Activated CD4-positive, alpha-beta T cell treated with anti-CD3 and anti-CD28 coated beads, Interleukin-2, amount 10 ng/mL, durations not matched to agents 24 days and 14 days (primary cell): Measurements from ENCODE around the gene MT1E. TPM values are rescaled to one million over a fixed set of nuclear protein-coding genes. Genes with fewer than 3 reads are reported as not detected.
"Not testable (repeated sequence)": the region's sequence is repeated elsewhere in the genome, so short reads cannot be mapped to it uniquely, and the experiment has no call there.

Experiments used
- DNase-seq: peaks from one replicate; pipeline ENCODE4 v3.0.0; 2022
- H3K27ac Mint-ChIP-seq: one replicate; pipeline ENCODE4 v1.8.0; 2022; ENCODE audit warnings: mild to moderate bottlenecking, mixed read lengths
- H3K27me3 Mint-ChIP-seq: one replicate; pipeline ENCODE4 v1.8.0; 2022; ENCODE audit warnings: mixed read lengths
- H3K36me3 Mint-ChIP-seq: one replicate; pipeline ENCODE4 v1.8.0; 2022; ENCODE audit warnings: low read depth, mild to moderate bottlenecking, mixed read lengths
- H3K4me1 Mint-ChIP-seq: one replicate; pipeline ENCODE4 v1.8.0; 2021; ENCODE audit warnings: mixed read lengths
- H3K4me3 Mint-ChIP-seq: one replicate; pipeline ENCODE4 v1.8.0; 2022; ENCODE audit warnings: mild to moderate bottlenecking, moderate library complexity, mixed read lengths
- H3K9me3 Mint-ChIP-seq: one replicate; pipeline ENCODE4 v1.8.0; 2021; ENCODE audit warnings: mixed read lengths
- intact Hi-C: fragments of 100-400 bp; cut with micrococcal nuclease; formaldehyde crosslinking; loops from one replicate; pipeline ENCODE4 v1.15.1; 2023
- total RNA-seq: library from RNA; stranded (reverse); gene quantifications from 2 replicates; pipeline ENCODE4 v1.2.3, GENCODE V29; 2022

The MT1E gene
- total RNA-seq, 1 donor from 2014 or later: 136 TPM

- intact Hi-C loops: no loop called here
- Mint-ChIP-seq H3K4me3 (no peak overlapping the region), H3K36me3 (no peaks in the 10 kb centered on the region), H3K4me1 (peaks cover 4% of the 10 kb centered on the region), H3K27me3 (peaks cover 34% of the 10 kb centered on the region), H3K9me3 (no peaks in the 10 kb centered on the region), H3K27ac (no peak overlapping the region)
- DNase-seq: no peak
Observed at GRCh38 chr16:56652600-56652999, 27.0 kb downstream of the MT1E start.

GRCh38 chr16:56653218-56653617 is 27.6 kb downstream of the MT1E start:
- H3K4me3 Mint-ChIP-seq: no peak overlapping the region
- intact Hi-C loops: no loop called here
- peaks cover 8% of the 10 kb centered on the region for H3K4me1 Mint-ChIP-seq
- no peaks in the 10 kb centered on the region for H3K9me3 Mint-ChIP-seq
- no peak overlapping the region for H3K27ac Mint-ChIP-seq
- H3K27me3 Mint-ChIP-seq: peaks cover 30% of the 10 kb centered on the region
- no peak for DNase-seq
- no peaks in the 10 kb centered on the region for H3K36me3 Mint-ChIP-seq

DNA sequence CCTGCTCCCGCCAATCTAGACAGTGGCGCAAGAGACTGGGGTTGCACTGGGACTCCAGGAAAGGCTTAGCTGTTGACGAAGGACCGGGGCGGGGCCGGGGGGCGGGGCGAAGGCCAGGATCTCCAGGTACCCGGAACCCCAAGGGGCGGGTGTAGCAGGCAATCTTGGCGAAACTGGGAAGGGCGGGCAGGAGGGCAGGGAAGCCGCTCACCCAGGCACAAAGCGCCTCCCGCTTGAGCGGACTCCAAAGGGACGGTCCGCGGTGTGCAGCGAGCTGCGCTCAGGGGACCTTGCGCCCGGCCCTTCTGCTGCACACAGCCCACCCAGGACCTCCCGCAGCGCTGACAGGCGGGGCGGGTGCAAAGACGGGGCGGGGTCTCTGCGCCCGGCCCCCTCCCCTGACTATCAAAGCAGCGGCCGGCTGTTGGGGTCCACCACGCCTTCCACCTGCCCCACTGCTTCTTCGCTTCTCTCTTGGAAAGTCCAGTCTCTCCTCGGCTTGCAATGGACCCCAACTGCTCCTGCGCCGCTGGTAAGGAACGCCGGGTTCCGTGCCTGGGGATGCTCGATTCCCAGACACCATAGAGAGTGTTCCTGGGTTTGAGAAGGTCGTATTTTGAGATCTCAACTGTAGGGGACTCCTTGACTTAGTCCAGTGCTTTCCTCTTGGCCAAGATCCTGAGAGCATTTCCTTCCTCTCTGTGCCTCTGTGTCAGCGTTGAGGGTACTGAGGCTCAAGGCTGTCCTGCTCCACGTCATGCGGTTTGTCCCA is 32.2 kb downstream of the MT1E start, which contains the start of gene MT1F:
Gene MT1F, plus strand, starts transcription at position 405 of the 772 bp plus-strand sequence. Its CDS starts 100 bp downstream, at position 505.
- Mint-ChIP-seq H3K27ac (peak within 1 kb of the TSS; percentile 85), H3K36me3 (peaks cover 3% of the 10 kb centered on the region), H3K9me3 (no peaks in the 10 kb centered on the region), H3K4me3 (peak within 1 kb of the TSS; percentile 92), H3K27me3 (peaks cover 14% of the 10 kb centered on the region), H3K4me1 (peaks cover 18% of the 10 kb centered on the region)
- DNase-seq: peak; percentile 87
- intact Hi-C loops: loop anchor here (1.0 to 2.0 kb wide), 2 partner anchors 25 to 49 kb away; partner anchors contain the start of genes MT1X and MT2A

DNA sequence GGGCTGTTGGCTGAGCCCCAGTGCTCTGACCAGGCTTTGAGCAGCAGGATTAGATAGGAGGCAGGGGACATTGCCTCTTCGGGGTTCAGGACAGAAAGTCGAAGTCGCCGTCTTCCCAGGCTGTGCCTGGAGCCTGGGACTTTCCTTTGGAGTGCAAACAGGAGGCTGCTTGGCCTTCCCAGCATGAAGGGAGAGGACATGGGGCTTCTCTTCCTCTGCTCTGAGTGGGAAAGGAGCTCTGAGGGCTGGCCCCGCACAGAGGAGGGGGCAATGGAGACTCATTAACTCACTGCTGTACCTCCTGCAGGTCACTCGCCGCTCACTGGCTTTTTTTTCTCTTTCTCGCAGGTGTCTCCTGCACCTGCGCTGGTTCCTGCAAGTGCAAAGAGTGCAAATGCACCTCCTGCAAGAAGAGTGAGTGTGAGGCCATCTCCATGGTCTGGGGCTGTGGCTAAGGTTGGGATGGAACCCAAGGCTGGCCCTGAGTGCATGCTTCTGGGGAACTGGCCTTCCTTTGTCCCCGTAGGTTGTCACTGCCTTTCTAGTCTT is 32.8 kb downstream of the MT1E start:
- Mint-ChIP-seq H3K4me1 (peaks cover 20% of the 10 kb centered on the region), H3K4me3 (peak overlapping the region; percentile 92), H3K36me3 (peaks cover 3% of the 10 kb centered on the region), H3K27ac (peak overlapping the region; percentile 85), H3K27me3 (peaks cover 11% of the 10 kb centered on the region), H3K9me3 (no peaks in the 10 kb centered on the region)
- no peak for DNase-seq
- intact Hi-C loops: no loop called here

- intact Hi-C loops: loop anchor here (2.0 kb wide), 1 partner anchor 20 kb away; no protein-coding TSS in a partner anchor
- Mint-ChIP-seq H3K27ac (peak overlapping the region; percentile 86), H3K4me1 (peaks cover 27% of the 10 kb centered on the region), H3K9me3 (no peaks in the 10 kb centered on the region), H3K27me3 (peaks cover 21% of the 10 kb centered on the region), H3K4me3 (peak overlapping the region; percentile 85), H3K36me3 (peaks cover 3% of the 10 kb centered on the region)
- peak; percentile 80 for DNase-seq
Observed at GRCh38 chr16:56662357-56663354, 37.1 kb downstream of the MT1E start.

- no peak for DNase-seq
- H3K4me3 Mint-ChIP-seq: no peak overlapping the region
- H3K36me3 Mint-ChIP-seq: peaks cover 5% of the 10 kb centered on the region
- intact Hi-C loops: no loop called here
- H3K4me1 Mint-ChIP-seq: peaks cover 36% of the 10 kb centered on the region
- H3K9me3 Mint-ChIP-seq: no peaks in the 10 kb centered on the region
- peaks cover 36% of the 10 kb centered on the region for H3K27me3 Mint-ChIP-seq
- H3K27ac Mint-ChIP-seq: no peak overlapping the region
Observed at GRCh38 chr16:56664506-56664905, 38.9 kb downstream of the MT1E start.

DNA sequence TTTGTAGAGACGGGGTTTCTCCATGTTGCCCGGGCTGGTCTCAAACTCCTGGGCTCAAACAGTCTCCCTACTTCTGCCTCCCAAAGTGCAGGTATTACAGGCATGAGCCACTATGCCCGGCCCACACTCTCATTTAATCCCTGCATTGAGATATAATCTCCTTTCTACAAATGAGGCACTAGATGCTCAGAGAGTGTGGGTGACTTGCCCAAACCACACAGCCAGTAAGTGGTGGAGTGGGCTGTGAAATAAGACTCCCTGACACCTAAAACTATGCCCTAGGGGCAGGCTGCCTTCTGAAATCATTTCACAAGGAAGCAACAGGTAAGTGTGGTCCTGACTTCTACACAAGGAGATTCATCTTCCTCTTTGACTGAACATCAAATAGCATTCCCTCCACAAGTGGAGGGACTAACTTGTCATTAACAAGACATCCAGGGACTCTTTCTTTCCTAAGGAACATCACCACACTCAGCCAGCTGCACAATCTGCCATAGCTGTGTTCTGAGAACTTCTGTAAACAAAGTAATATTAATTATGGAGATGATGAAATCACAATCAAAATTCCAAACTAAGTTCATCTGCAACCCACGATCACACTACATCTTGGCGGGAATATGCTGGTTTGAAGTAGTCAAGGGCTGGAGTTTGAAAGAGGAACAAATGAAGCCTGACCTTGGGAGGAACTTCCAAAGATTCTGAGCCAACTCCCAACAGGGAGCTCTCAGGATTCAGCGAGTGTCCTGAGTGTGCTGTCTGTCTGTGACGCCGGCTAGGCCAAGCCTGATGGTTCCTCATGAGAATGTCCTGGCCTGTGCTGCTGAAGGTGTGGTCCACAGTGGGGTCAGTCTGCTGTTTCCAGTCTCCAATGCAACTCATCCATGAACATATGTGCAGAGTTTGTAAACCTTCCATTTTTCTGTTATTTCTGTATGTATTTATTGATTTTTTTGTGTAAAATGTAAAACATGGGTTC is 40.0 kb downstream of the MT1E start:
- H3K4me3 Mint-ChIP-seq, H3K9me3 Mint-ChIP-seq, intact Hi-C loops, H3K36me3 Mint-ChIP-seq, DNase-seq, H3K27ac Mint-ChIP-seq: not testable (repeated sequence)
- Mint-ChIP-seq H3K27me3 (peaks cover 45% of the 10 kb centered on the region), H3K4me1 (peaks cover 39% of the 10 kb centered on the region)

DNA sequence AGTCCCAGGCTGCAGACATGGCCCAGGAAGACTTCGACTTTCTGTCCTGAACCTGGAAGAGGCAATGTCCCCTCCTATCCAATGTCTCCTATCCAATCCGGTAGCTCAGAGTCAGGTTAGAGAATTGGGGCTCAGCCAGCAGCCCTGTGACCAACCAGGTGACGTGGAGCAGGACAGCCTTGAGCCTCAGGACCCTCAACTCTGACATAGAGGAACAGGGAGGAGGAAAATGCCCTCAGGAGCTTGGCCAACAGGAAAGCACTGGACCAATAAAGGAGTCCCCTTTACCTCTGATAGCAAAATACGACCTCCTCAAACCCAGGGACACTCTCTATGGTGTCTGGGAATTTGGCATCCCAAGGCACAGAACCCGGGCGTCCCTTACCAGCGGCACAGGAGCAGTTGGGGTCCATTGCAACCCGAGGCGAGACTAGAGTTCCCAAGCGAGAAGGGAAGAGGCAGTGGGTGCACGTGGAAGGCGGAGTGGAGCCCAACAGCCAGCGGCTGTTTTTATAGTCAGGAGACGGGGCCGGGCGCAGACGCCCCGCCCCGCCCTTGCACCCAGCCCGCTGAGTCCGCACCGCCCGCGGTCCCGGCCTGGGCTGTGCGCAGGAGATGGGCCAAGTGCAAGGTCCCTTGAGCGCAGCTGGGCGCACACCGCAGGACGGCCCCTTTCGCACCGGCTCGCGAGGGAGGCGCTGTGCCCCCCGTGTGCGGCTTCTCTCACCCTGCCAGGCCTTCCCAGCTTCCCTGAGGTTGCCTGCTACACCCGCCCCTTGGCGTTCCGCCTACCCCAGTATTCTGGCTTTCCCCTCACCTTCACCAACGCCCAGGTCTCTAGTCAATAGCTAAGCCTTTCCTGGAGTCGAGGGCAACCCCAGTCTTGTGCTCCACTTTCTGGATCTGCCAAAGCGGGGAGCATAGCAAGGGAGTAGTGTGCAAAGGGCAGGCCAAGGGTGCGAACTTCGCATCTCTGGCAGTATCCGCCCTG is 42.3 kb downstream of the MT1E start, which contains the start of gene MT1G:
Gene MT1G, minus strand, starts transcription at position 485 of the 991 bp plus-strand sequence. Its CDS starts 72 bp downstream, at position 413.
- intact Hi-C loops: no loop called here
- Mint-ChIP-seq H3K27ac (no peak within 1 kb of the TSS), H3K4me1 (peaks cover 37% of the 10 kb centered on the region), H3K36me3 (peaks cover 2% of the 10 kb centered on the region), H3K4me3 (peak within 1 kb of the TSS; percentile 72), H3K9me3 (no peaks in the 10 kb centered on the region), H3K27me3 (peaks cover 60% of the 10 kb centered on the region)
- peak; percentile 87 for DNase-seq

GRCh38 chr16:56669005-56669839 is 43.6 kb downstream of the MT1E start, which contains the start of gene MT1H:
Gene MT1H, plus strand, starts transcription at chr16:56669814. Its CDS starts 71 bp downstream, at chr16:56669885.
- DNase-seq: peak; percentile 72
- Mint-ChIP-seq H3K36me3 (peaks cover 2% of the 10 kb centered on the region), H3K27me3 (peaks cover 66% of the 10 kb centered on the region), H3K27ac (no peak within 1 kb of the TSS), H3K9me3 (no peaks in the 10 kb centered on the region), H3K4me3 (peak within 1 kb of the TSS; percentile 22), H3K4me1 (peaks cover 36% of the 10 kb centered on the region)
- intact Hi-C loops: no loop called here

DNA sequence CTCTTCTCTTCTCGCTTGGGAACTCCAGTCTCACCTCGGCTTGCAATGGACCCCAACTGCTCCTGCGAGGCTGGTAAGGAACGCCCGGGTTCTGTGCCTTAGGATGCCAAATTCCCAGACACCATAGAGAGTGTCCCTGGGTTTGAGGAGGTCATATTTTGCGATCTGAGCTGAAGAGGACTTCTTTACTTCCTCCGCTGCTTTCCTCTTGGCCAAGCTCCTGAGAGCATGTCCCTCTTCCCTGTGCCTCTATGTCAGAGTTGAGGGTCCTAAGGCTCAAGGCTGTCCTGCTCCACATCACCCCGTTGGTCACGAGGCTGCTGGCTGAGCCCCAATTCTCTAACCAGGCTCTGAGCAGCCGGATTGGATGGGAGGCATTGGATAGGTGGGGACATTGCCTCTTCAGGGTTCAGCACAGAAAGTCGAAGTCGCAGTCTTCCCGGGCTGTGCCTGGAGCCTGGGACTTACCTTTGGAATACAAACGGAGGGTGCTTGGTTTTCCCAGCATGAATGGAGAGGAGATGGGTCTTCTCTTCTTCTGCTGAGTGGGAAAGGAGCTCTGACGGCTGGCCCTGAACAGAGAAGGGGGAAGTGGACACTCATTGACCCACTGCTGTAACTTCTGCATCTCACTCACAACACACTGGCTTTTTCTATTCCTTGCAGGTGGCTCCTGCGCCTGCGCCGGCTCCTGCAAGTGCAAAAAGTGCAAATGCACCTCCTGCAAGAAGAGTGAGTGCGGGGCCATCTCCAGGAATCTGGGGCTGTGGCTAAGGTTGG is 44.4 kb downstream of the MT1E start:
- intact Hi-C loops: no loop called here
- Mint-ChIP-seq H3K27ac (no peak overlapping the region), H3K27me3 (peaks cover 68% of the 10 kb centered on the region)

GRCh38 chr16:56670620-56670934 is 45.0 kb downstream of the MT1E start:
- no peak overlapping the region for H3K4me3 Mint-ChIP-seq
- H3K27ac Mint-ChIP-seq: no peak overlapping the region
- no peaks in the 10 kb centered on the region for H3K9me3 Mint-ChIP-seq
- no peak for DNase-seq
- peaks cover 2% of the 10 kb centered on the region for H3K36me3 Mint-ChIP-seq
- intact Hi-C loops: no loop called here
- H3K4me1 Mint-ChIP-seq: peaks cover 38% of the 10 kb centered on the region
- H3K27me3 Mint-ChIP-seq: peaks cover 73% of the 10 kb centered on the region

More for the DNA sequence above, 44.4 kb downstream of the MT1E start:
- no peak for DNase-seq
- Mint-ChIP-seq H3K4me1 (peaks cover 35% of the 10 kb centered on the region), H3K9me3 (no peaks in the 10 kb centered on the region), H3K36me3 (peaks cover 2% of the 10 kb centered on the region), H3K4me3 (peak overlapping the region; percentile 22)
